GM19328 (cell line): ENCODE results near the gene AKAP8L.

Experiments
- ATAC-seq: cut with Tn5 transposase; IDR thresholded peaks from one replicate; pipeline ENCODE4 v1.9.1; 2021; ENCODE audit warnings: mild to moderate bottlenecking, moderate library complexity; ENCODE audit not compliant: unreplicated experiment

Gene AKAP8L

DNA sequence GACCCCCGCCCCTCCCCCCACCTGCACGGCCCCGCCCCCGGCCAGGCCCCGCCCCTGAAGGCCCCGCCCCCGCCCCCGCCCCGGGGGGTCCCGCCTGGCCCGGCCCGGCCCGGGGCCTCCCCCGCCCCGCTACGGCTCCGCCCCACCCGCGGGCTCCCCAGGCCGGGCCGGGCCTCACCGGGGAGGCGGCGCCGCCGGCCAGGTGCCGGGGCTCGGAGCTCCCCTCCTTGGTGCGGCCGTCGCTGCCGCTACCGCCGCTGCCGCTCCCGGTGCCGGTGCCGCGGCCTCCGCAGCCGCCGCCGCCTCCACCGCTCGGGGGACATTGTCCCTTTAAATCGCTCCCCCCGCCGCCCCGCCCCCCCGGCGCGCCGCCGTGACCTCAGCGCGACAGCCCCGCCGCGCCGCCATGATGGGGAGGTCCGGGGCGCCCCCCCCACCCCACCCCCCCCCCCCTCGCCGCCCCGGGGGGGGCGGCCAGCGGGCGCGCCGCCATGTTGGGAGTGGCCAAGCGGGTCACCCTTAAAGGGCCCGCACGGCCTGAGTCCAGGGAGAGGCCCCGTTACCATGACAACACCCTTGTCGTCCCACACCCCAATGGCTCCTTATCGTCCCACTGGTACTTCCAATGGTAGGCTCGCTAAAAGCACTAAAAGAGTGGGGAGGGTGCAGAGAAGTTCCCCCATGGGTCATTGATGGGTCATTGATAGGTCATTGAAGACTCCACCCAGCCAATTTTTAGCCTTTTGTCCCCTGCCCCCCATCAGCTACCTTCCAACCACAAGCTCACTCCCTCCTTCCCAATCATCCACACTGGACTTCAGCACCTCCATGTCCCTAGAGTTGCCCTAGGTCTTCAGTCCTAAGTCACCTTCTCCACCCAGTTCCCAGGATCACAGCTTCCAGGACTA, 31.1 kb upstream of the AKAP8L start, which contains the start of gene WIZ:
Gene WIZ, minus strand, starts transcription at position 337 of the 908 bp plus-strand sequence. CDS start 1,649 bp downstream, outside the sequence.
- peak; percentile 44 for ATAC-seq

DNA sequence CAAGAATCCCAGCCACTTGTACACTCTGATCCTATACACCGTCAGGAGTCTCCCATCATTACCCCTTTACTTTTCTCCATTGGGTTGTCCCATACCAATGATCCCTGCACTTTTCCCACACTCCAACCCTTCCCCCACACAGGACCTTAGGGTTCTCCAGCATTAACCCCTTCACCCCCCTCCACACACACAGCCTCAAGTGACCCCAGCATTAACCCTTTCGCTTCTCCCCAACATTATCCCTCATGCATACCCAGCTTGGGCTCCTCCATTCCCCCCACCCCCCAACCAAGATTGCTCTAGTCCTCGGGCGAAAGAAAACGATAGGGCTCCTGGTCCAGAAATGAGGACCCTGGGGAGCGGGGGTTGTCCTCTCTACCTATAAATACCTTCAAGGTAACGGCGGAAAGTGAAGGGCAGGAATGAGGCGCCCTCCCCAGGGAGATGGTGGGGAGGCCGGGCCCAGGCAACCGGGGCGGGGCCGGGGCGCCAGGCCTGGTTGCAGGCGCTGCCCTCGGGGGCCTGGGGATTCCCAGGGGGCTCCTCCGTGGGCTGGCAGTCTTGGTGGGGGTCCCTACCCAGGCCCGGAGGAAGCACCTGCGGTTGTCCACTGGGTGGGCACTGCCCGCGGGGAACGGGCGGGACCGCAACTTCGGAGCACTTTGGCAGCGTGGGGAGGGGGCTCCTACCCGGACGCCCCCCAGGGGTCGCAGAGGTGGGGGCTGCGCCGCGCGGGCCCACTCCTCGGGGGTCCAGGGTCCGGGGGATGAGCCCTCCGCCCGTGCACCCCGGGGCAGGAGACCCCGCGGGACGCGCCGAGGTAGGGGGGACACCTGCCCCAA, 30.2 kb upstream of the AKAP8L start:
- peak; percentile 12 for ATAC-seq

DNA sequence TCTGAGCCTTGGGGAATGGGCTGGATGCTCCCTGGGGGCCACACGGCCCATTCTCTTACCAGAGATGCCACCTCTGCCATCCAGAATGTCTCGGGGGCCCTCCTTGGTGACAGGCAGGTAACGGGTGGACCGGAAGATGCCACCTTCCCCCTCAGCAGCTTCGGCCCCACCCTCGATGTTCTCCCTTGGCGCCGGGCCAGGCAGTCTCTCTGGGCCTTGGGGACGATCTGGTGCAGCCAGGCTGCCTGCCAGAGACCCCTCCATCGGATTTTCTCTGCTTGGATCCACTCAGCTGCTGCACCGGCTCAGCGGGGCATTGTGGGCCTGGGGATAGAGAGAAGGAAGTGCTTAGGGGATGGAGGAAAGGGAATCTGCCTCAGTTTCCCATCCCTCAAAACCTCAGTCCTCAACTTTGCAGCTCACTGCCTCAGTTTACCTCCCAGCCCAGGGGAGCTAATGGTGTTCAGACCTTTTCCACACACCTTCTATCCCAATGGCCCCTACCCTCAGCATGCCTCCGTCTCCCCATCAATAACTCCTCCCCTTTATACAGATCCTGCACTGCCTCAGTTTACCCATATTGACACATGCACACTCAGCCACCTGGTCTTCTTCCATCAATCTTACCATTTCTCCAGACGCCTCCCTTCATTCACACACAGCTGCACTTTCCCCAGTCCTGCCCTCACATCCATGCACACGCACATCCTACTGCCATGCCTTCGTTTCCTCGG, 29.4 kb upstream of the AKAP8L start:
- no peak for ATAC-seq

DNA sequence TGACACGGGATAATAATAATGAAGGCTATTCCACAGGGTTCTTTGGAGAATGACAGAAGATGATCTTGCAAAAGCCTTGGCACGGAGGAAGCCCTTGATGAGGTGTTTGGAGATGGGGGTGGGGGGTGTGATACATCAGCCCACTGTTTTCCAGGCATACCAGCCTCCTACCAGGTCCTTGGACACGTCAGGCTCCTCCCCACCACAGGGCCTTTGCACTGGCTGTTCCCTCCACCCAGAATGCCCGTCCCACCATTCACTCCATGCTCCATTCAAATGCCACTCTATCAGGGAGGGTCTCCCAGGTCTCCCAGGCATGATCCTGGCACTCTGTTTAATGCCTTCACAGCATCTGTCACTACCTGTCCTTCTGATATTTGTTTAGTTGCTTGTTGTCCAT, 28.3 kb upstream of the AKAP8L start:
- no peak for ATAC-seq

DNA sequence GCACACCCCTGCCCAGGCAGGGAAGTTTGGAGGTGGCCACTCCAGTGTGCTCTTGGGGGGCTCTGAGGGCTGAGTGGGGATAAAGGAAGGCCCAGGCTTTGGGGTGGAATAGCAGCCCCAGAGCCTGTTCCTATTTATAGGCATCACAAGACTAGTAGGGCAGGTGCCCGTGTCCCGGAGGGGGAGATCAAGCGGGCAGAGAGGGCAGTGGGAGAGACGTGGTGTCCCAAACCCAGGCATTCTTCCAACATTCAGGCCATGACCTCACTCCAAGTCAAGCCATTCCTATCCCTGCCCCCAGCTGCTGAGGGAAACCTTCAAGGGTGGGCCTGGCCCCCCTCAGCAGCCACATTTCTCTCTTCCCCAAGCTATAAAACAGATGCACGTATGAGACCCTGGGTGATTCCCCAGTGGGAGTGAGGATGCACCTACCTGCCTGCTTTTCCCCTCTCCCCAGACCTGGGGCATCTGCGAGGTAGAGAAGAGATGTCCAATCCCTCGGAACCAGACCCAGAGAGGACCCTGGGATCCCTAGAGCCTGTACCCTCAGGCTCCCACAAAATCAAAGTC, 27.1 kb upstream of the AKAP8L start:
- no peak for ATAC-seq

DNA sequence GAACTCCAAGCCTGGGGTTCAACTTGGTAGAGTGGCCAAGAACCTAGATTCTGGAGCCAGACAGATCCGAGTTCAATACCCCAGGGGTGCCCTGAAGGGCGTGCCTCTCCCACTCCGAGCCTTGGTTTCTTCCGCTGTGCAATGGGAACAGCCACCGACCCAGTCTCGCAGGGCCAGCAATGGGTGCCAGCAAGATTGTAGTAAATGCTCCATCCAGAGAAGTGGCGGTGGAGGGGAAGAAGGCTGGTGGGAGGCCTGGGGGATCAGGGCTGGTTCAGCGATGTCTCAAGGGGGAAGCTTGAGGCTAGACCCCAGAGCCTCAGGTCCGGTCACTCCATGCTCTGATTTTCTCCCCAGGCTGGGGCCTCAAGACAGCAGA, 26.4 kb upstream of the AKAP8L start:
- no peak for ATAC-seq

DNA sequence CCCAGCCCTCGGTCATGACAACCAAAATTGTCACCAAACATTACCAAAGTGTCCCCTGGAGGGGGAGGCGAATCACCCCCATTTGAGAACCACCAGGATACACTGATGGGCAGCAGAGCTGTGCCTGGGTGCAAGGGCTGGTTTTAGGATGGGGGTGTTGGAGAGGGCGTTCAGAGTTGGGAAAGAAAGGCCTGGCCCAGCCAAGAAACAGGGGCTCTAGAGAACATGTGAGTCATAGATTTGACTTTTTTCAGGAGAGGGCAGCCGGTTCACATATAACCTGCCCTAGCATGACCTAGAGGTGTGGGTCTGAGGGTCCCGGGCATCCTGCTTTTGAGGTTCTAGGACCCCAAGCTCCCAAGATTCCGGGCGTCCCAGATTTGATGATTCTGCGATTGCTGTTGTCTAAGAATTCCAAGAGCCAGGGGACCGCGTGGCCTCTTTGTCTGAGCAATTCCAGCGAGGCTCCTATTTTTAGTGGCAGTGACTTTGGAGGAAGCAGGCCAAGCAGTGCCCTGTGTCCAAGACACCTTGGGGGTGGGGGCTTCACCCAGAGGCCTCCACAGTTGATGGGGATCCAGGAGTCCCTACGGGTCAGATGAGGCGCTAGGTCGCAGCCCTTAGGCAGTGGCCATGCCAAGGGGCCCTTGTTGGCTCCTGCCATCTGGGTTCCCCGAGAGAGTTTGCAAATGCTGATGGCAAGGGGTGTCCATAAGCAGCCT, 25.9 kb upstream of the AKAP8L start:
- ATAC-seq = no peak

DNA sequence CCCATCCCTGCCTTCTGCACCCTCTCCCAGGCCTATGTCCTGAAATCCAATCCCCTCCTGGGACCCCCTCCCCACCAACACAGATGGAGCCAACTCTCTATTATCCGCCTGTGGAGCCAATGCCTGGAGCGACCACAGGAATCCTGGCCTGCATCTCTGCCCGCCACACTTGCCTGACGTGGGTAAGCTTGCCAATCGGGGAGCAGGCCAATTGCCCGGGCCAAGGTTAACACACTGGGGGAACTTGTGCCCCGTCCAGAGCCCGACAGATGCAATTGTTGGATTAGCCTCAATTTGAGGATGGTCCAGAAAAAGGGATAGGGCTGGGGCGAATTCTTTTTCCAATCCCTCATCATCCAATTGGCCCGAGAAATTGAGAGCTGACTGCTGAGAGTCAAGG, 25.1 kb upstream of the AKAP8L start:
- no peak for ATAC-seq

DNA sequence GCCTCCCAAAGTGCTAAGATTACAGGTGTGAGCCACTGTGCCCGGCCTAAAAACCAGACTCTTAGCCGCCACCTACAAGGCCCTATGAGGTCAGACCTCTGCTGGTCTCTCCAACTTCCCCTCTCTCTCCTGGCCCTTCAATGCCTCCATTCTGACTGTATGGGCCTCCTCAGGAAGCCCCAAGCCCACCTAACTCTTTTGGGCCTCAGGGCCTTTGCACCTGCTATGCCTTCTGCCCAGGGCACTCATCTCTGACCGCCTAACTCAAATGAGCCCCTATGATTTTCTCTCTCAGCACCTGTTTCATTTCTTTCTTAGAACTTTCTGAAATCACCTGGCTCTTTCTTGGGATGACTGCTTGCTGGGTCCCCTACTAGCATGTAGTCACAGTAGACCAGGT, 24.5 kb upstream of the AKAP8L start:
- no peak for ATAC-seq

DNA sequence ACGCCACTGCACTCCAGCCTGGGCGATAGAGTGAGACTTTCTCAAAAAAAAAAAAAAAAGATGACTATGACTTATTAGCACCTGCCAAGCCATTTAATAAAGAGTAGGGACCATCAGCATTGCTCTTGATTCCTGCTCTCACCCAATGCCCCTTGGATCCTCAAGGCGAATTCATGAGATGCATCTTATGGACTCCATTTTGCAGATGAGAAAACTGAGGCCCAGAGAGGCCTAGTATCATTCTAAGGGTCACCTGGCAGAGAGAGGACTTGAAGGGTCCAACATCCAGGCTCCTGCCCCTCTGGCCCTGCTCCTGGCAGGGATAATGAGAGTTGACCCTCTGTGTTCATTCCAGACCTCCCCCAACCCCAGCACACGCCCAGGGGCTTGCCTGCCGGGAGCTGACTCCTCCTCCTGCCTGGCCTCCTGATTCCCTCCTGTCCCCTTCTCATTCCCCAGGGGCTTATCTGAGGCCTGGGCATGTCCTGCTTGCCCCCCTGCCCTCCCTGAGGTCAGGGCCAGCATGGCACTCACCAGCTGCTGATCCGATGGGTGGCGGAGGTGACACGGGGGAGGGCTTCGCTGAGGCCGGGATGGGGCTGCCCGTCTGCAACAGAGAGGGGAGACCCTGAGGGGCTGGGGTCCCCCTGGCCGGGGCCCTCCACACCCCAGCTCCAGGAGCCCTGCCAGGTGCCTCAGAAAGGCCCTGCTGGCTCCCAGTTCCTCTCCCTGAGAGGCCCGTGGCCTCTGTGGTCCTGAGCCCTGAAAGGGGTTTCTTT, 23.5 kb upstream of the AKAP8L start:
- ATAC-seq = no peak

DNA sequence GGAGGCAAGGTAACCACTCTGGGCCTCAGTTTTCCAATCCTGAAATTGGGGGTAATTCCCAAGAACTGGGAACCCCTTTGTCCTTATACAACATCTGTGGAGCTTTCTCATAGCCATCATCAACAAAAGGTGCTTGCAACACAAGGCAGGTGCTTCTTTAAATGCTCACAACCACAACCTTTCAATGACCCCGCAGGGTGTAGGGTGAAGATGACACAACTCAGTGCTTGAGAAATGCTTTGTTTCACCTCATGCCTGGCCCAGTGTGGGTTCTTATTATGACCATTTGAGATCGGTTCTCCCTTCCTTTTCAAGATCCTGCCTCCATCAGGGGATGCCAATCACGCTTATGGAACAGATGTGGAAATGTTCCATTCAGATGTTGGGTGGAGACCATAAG, 22.5 kb upstream of the AKAP8L start:
- no peak for ATAC-seq

DNA sequence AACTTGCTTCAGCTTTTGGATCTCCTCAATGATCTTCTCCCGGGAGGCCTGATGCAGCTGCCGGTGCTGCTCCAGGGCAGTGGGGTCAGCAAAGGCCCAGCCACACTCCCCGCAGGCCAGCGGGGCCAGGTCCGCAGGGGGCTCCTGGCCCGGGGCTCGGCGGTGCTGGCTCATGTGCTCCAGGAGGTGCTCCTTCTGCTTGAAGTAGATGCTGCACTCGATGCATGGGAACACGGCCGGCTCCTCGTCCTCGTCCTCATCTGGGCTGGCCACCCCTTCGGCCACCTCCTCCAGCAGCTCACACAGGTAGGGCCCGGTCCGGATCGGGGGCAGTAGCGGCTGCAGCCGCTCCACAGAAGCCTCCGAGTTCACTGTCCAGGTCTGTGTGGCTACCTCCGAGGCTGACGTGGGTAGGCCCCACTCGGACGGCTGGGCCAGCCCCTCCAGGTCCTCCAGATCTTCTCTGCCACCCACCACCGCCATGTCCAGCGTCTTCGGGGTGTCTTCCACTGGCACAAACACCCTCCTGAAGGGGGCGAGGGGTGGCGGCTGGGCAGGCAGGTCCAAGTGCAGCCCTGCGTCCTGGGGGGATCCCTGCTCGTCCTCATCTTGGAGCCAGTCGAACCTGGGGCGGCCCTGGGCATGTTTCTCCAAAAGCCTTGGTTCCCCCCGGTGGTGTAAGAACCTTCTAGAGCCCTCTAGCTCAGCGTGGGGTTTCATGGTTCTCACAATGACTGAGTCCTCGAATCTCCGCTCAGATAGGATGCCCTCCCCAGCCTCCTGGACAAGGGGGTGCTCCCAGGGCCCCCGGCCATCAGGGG, 21.2 kb upstream of the AKAP8L start:
- no peak for ATAC-seq

DNA sequence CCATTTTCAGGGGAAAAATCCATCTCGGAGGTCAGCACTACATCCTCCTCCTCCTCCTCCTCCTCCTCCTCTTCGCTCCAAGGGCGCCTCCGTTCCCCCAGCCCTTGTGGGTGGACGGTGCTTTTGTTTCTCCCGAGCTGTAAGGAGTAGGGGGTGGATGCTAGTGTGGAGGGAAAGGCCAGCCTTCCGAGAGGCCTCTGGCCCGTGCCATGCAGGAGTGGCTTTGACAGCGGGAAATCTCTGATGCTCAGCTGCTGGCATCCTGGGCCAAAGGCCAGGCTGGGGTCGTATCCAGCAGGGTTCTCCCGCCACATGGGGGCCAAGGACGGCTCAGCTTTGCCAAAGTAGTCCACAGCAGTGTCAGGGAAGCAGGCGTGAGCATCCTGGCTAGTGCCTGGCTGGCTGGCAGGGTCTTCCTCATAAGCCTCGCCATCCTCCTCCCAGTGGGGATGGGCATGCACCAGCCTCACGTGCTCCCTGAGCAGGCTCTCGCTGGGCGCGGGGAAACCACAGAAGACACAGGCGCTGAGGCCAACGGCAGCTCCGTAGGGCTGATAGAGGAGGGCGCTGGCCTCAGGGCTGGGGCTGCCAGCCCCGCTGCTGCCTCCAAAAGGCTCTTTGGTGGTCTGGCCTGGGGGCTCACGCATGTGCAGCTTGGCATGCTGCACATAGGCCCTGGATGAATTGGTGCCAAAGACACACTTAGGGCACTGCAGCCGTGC, 20.5 kb upstream of the AKAP8L start:
- no peak for ATAC-seq

DNA sequence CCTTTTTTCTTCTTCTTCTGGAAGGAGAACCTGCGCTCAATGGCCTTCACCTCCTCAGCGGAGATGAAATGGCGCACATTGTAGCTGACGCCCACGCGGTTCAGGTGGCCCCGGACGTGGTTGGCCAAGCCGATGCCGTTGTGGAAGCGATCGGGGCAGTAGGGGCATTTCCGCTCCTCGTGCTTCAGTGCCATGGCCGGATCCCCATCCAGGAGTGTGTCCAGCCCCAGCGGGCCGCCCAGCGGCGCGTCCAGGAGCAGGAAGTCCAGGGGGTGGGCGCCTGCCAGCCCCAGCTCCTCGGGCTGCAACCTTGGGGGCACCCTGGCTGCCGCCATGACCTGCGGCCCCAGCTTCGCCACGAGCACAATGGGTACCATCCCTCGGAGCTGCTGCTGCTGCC, 19.8 kb upstream of the AKAP8L start:
- ATAC-seq = no peak

DNA sequence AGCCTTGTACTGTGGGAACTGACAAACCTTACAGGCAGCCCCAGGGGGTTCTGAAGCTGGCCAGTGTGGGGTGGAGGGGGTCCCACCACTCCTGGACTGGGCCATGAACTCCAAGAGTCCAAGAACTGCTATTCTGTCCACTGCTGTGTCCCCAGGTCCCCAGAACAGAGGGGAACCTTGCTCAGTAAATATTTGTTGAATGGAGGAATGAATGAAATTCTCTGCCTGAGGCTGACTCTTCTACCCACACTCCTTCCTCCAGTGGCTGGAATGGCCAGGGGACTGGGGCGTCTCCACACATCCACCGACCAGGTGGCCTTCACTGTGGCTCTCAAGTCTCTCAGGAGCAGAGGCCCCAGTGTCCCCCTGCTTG, 19.3 kb upstream of the AKAP8L start:
- ATAC-seq = no peak

DNA sequence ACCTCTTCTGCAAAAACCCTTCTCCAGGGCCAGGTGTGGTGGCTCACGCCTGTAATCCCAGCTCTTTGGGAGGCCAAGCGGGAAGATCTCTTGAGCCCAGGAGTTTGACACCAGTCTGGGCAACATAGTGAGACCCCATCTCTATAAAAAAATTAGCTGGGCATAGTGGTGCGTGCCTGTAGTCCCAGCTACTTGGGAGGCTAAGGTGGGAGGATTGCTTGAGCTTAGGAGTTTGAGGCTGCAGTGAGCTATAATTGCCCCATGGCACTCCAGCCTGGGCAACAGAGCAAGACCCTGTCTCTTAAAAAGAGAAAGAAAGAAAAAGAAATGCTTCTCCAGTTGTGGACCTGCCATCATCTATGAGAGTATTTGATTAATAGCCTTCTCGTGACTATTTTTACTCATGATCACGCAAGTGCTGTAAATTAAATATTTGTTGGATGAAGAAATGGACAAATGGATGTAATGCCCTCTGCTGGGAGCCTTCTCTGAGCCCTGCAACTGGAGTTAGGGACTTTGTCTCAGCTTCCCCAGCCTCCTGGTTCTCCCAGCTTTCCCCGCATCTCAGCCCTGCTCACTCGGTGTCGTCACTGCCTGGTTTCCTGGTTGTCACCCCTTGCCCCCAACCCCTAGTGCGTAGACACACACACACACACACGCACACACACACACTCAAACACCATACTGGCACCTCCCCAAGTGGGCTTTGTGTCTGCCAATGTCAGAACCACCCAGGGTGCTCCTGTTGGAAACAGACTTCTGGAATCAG, 18.8 kb upstream of the AKAP8L start:
- no peak for ATAC-seq

DNA sequence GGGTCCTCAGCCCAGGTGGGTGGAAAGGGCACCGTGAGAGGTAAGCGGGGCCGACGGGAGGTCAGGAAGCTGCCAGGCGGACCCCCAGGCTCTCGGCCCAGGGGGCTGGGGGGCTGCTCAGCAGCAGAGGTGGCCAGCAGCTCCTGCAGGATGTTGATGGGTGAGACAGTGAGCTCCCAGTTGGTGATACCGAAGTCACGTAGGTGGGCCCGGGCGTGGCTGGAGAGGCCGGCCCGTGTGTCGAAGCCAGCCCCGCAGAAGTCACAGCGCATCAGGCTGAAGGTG, 18.0 kb upstream of the AKAP8L start:
- ATAC-seq = no peak
